GM19351 (cell line): ENCODE results near the gene NUDT3.
A peak's percentile ranks its signal among the peaks of the same experiment; 100 is the strongest.
"Not testable (repeated sequence)": the region's sequence is repeated elsewhere in the genome, so short reads cannot be mapped to it uniquely, and the experiment has no call there.

ENCODE experiments used
- ATAC-seq: cut with Tn5 transposase; IDR thresholded peaks from one replicate; pipeline ENCODE4 v1.9.1; 2021; ENCODE audit warnings: mild to moderate bottlenecking, moderate library complexity; ENCODE audit not compliant: unreplicated experiment

Gene NUDT3

DNA sequence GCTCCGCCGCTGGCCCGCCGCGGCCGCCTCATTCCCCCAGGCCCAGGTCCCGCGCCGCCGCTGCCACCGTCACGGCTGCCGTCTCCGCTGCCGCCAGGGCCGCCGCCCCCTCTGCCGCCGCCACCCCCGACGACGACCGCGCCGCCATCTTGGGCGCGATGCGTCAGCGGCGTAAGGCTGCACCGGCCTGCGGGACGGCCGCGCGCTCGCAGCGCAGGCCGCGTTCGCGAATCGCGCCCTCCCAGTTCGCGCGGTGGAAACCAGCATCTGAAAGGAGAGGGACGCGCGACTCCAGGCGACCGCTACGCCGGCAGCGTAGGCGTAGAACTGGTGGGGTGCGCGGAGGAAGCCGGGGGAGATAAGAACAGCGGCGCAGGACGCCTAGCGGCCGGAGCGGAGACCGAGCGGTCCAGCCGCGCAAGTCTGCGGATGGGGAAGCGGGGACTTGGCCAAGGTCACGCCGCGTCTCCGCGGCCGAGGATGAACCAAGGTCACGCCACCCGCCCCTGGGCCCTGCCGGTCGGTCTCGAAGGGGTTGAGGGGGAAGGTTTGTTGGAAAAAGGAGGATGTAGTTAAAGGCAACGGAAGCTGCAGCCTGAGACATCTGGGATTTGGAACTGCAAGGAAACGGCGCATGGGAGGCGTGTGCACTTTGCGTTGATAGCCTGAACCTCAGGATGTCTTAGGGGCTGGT lies at the start of gene NUDT3:
NUDT3 (minus strand) TSS at position 173 of the 694 bp plus-strand sequence. CDS start 307 bp downstream, outside the sequence.
- ATAC-seq = peak; percentile 83

GRCh38 chr6:34441526-34441925 lies 49.1 kb upstream of the NUDT3 start:
- ATAC-seq = no peak

DNA sequence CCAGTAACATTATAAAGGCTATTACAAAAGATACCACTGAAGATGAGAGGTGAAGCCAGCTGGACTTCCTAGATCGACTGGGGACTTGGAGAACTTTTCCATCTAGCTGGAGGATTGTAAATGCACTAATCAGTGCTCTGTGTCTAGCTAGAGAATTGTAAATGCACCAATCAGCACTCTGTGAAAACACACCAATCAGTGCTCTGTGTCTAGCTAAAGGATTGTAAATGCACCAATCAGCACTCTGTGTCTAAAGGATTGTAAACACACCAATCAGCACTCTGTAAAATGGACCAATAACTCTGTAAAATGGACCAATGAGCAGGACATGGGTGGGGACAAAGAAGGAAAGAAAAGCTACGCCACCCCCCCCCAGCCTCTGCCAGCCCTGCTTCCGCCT lies 47.0 kb upstream of the NUDT3 start:
- ATAC-seq = no peak

DNA sequence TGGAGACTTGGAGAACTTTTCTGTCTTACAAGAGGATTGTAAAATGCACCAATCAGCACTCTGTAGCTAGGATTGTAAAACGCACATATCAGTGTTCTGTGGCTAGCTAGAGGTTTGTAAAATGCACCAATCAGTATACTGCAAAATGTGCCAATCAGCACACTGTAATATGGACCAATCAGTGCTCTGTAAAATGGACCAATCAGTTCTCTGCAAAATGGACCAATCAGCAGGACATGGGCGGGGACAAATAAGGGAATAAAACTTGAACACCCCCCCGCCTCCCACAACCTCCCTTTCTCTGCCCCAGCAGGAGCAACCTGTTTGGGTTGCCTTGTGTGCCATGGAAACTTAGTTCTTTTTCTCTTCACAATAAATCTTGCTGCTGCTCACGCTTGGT lies 46.2 kb upstream of the NUDT3 start:
- ATAC-seq = no peak

GRCh38 chr6:34437644-34437970 lies 45.1 kb upstream of the NUDT3 start:
- no peak for ATAC-seq

GRCh38 chr6:34436803-34437643 lies 44.6 kb upstream of the NUDT3 start:
- no peak for ATAC-seq

- ATAC-seq = no peak
Observed at GRCh38 chr6:34435916-34436315, 43.4 kb upstream of the NUDT3 start.

DNA sequence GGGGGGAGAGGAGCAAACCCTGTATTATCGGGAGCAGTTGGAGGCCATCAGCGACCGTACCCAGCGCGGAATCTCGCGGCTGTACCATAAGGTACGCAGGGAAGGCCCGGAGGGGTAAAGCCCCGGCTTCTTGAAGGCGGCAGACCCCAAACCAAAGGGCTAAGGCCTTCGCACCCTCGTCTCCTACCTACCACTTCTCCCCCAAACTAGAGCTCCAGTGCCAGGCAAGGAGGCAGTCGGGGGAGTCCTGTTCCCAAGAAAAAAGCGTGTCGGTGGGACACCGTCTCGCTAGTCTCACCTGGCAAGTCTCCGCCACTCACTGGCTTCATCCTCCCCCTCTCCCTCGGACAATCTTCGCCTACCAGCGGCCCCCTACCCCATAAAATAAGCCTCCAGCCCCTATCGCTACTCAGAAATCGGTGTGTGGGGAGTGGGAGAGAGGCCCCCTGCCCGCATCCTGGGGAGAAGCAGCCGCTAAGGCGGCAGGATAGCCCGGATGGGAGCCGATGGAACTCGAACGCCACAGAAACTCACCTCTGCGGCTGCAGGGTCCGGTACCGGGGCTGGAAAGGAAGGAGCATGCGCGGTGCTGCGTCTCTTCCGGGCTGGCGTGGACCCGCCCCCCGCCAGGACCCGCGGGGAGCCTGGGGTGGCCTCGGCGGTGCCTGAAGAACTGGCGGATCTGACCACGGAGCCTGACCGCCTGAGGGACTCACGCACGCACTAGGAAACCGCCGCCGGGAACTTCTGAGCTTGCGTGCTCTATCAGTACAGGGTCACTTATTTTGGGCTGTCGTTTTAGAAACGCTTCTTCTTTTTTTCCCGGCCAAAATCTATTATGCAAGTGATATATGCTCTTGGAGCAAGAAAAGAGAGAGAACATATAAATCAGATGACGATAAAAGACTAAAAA lies 33.3 kb upstream of the NUDT3 start, which contains the start of gene RPS10:
RPS10 (minus strand) TSS at position 572 of the 913 bp plus-strand sequence. CDS start 848 bp downstream, outside the sequence.
- peak; percentile 76 for ATAC-seq

- no peak for ATAC-seq
Observed at GRCh38 chr6:34425132-34425497, 32.6 kb upstream of the NUDT3 start.

DNA sequence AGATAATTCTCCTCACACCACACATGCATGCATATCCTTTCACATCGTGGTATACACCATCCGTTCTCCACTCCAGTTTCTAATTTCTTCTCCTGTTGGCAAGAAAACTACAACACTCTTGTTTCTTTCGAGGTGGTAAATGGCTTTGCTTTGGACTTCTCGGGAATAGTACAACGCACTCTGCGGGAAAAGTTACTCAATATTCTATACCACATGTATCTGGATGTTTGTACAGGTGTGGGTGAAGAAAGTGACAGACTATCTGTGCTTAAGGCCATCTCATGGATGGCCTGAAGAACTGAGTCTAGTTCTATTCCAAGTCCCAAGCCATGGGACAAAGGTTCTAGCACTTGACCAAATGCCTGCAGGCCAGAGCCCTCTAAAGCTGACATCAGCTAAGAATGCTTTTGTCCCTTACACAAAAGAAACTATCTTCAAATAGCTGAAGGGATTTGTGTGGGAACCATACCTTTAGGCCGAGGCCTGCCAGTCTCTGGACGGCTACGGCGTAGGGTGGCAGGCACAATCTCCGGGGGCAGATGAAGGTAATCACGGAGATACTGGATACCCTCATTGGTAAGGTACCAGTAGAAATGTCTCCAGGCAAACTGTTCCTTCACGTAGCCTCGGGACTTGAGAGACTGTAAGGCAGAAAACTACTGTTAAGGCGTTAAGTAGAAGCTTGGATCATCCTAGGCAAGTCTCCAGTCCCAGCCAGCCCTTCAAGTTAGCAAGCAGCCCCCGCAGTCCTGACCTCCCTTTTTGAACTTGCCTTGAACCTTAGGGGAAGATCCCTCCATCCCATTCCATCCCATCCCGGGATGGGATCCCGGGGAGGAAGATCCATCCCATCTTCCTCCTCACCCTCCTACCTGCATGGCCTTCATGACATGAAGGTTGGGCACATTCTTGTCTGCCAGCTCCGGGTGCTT lies 32.0 kb upstream of the NUDT3 start:
- no peak for ATAC-seq

DNA sequence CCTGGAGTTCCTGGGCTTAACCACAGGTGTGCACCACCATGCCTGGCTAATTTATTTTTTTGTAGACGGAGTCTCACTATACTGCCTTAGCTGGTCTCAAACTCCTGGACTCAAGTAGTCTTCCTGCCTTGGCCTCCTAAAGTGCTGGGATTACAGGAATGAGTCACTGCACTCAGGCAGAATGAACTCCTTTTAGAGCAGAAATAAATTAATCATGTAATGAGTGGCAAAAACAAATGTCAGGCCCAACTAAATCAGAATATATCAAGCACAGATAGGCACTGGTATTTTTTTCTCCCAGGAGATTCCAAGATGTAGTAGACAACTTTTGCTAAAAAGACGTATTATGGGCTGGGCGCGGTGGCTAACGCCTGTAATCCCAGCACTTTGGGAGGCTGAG lies 30.8 kb upstream of the NUDT3 start:
- no peak for ATAC-seq

DNA sequence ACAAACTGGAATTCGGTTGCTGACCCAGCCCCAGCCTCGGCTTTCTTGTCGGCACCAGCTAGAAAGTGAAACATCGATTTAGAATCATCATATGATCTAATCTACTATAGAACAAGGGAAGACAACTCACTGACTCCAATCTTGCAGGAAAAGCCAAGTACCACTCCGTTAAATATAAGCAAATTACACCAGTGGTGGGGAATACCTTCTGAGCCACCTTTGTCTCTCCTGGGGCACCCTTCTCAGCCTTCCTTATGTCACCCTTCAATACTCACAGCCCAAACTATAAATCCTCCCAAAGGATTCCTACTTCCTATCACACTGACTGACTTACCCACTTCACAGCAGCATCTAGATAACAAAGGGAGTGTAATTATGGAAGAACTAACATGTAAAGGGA lies 25.9 kb upstream of the NUDT3 start:
- ATAC-seq = no peak

GRCh38 chr6:34416877-34417371 lies 24.5 kb upstream of the NUDT3 start:
- no peak for ATAC-seq

GRCh38 chr6:34414999-34415858 lies 22.8 kb upstream of the NUDT3 start:
- no peak for ATAC-seq

DNA sequence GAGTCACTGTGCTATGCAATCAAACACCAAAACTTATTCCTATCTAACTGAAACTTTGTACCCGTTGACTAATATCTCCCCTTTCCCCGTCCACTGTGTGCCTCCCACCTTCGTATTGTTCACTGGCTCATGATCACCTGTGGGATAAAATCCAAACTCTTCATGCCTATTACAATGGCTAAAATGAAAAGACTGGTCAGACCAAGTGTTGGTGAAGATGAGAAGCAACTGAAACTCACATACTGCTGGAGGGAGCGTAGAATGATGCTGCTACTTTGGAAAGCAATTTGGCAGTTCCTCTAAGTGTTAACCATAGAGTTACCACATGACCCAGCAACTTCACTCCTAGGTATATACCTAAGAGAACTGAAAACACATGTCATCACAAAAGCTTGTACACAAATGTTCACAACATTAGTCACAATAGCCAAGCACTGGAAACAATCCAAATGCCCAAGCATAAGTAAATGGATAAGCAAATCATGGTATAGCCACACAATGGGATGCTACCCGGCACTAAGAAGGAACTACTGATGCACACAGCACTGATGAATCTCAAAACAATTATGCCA lies 20.3 kb upstream of the NUDT3 start:
- no peak for ATAC-seq

- no peak for ATAC-seq
Observed at GRCh38 chr6:34412016-34412415, 19.5 kb upstream of the NUDT3 start.

DNA sequence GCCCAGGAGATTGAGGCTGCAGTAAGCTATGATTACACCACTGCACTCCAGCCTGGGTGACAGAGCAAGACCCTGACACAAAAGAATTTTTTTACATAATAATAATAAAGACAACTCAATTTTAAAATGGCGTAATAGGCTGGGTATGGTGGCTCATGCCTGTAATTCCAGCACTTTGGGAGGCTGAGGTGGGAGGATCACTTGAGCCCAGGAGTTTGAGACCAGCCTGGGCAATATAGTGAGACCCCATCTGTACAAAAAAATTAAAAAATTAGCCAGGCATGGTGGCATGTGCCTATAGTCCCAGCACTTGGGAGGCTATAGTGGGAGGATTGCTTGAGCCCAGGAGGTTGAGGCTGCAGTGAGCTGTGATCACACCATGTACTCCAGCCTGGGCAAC lies 15.4 kb upstream of the NUDT3 start:
- not testable (repeated sequence) for ATAC-seq

GRCh38 chr6:34396518-34396917 lies 4.0 kb upstream of the NUDT3 start:
- no peak for ATAC-seq

DNA sequence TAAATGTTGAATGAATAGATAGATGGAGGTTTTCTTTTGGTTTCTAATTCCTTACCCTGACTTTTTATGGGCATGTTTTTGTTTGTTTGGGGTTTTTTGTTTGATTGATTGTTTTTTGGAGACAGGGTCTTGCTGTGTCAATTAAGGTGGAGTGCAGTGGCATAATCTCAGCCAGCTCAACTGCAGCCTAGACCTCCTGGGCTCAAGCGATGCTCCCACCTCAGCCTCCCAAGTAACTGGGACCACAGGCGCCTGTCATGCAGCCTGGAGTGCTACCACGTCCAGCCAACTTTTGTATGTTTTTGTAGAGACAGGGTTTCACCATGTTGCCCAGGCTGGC lies 1.5 kb upstream of the NUDT3 start:
- no peak for ATAC-seq
